Spleen (tissue), 11 donors: Measurements from ENCODE around the gene WARS2. TPM values are rescaled to one million over a fixed set of nuclear protein-coding genes. Genes with fewer than 3 reads are reported as not detected.
A peak's percentile ranks its signal among the peaks of the same experiment; 100 is the strongest.

Experiments
- DNase-seq: peaks from one replicate; pipeline ENCODE4 v3.0.0-alpha.2; 2020
- H3K27ac ChIP-seq, 8 donors: fragments of 200-600 bp; sonication (generic) in 7 of 8; 1 replicate in 4 of 8; 2 replicates in 4 of 8; pipeline versions ENCODE4 v1.5.0 to v1.8.0; 2016 to 2021; ENCODE audit warnings: inconsistent platforms in 4 of 8, mild to moderate bottlenecking in 4 of 8, moderate library complexity in 1 of 8
- H3K27me3 ChIP-seq, 7 donors: fragments of 200-600 bp; sonication (generic) in 6 of 7; replicated peaks in 1 of 7; 1 replicate in 4 of 7; 2 replicates in 3 of 7; pipeline versions ENCODE4 v1.5.0 to v1.8.0; 2016 to 2021; ENCODE audit warnings: inconsistent platforms in 3 of 7, mild to moderate bottlenecking in 1 of 7
- H3K36me3 ChIP-seq, 6 donors: fragments of 200-600 bp; sonication (generic) in 5 of 6; 1 replicate in 4 of 6; 2 replicates in 2 of 6; pipeline versions ENCODE4 v1.5.0 to v1.8.0; 2016 to 2021; ENCODE audit warnings: inconsistent platforms in 2 of 6
- H3K4me1 ChIP-seq, 6 donors: fragments of 200-600 bp; sonication (generic) in 5 of 6; 1 replicate in 3 of 6; 2 replicates in 3 of 6; pipeline versions ENCODE4 v1.5.0 to v1.8.0; 2016 to 2021; ENCODE audit warnings: inconsistent platforms in 3 of 6
- H3K4me3 ChIP-seq, 8 donors: fragments of 200-600 bp; sonication (generic) in 7 of 8; 1 replicate in 4 of 8; 2 replicates in 4 of 8; pipeline versions ENCODE4 v1.5.0 to v1.8.0; 2016 to 2021; ENCODE audit warnings: inconsistent platforms in 4 of 8, mild to moderate bottlenecking in 4 of 8, moderate library complexity in 2 of 8
- H3K9me3 ChIP-seq, 8 donors: fragments of 200-600 bp; sonication (generic) in 7 of 8; 1 replicate in 4 of 8; 2 replicates in 4 of 8; pipeline versions ENCODE4 v1.5.0 to v1.8.0; 2016 to 2021; ENCODE audit warnings: inconsistent platforms in 4 of 8
- POLR2A ChIP-seq, 3 donors: fragments of 450-650 bp; IDR thresholded peaks; one replicate each; pipeline ENCODE4 v1.5.1; 2017; ENCODE audit warnings: antibody characterized with exemption in 3 of 3, mild to moderate bottlenecking in 1 of 3
- POLR2AphosphoS5 ChIP-seq, 3 donors: sonication (generic); formaldehyde crosslinking; IDR thresholded peaks; one replicate each; pipeline ENCODE4 v1.5.1; 2017; ENCODE audit warnings: antibody characterized with exemption in 3 of 3
- WGBS, 5 donors: extraction: QIAGEN DNeasy Blood & Tissue Kit in 3 of 5; methylation state at CpG; one replicate each; pipeline versions ENCODE4 v1.1.5 to v1.1.7; 2013 to 2018; 5-methylcytosine and 5-hydroxymethylcytosine counted together
- intact Hi-C: fragments of 100-400 bp; cut with DNase I; formaldehyde crosslinking; loops from one replicate; pipeline ENCODE4 v1.15.0; 2023; ENCODE audit warnings: low total_unique reads
- polyA plus RNA-seq, 3 donors: library from polyadenylated mRNA; stranded (reverse); fragments of 200-250 nt; gene quantifications; one replicate each; pipeline ENCODE4 v1.2.1, GENCODE V29; 2013
- total RNA-seq, 7 donors: library from RNA; depleted of rRNA in 3 of 7; stranded (reverse); fragments of >200 nt in 3 of 7; fragmentation: NEBNext Ultra II Directional in 4 of 7; extraction: Animal tissue kit (Norgen Biotek cat#: 25700) in 4 of 7; gene quantifications; one replicate each; pipeline versions ENCODE4 v1.1.0 to v1.2.1, GENCODE V29; 2016 to 2021
- TF ChIP-seq, protein P1 (sequence below), 11 experiments: fragments of 200-600 bp in 7 of 11; fragments of 450-650 bp in 4 of 11; sonication (generic) in 4 of 11; IDR thresholded peaks in 8 of 11; conservative IDR thresholded peaks in 3 of 11; 1 replicate in 7 of 11; 2 replicates in 4 of 11; pipeline versions ENCODE4 v1.4.0 to v1.8.0; 2016 to 2021; ENCODE audit warnings: antibody characterized with exemption in 11 of 11, inconsistent platforms in 4 of 11, mild to moderate bottlenecking in 1 of 11
- donor health status: healthy with polysubstance abuse.
- donor health status: DM: no; HTN: no; CAD: no; lungs with moderate emphysema.
- donor health status: DM: no; HTN: no; CAD: no.
- donor health status: Bipolar disorder and iron deficiency.
- donor health status: healthy.
- donor health status: DM: no; HTN: no; CAD: no.
- donor health status: DM: yes; HTN: yes; CAD: no.

Gene WARS2
- total and polyA plus RNA-seq, 10 donors, result 2.9 to 13.0 (median 8.5) TPM

DNA sequence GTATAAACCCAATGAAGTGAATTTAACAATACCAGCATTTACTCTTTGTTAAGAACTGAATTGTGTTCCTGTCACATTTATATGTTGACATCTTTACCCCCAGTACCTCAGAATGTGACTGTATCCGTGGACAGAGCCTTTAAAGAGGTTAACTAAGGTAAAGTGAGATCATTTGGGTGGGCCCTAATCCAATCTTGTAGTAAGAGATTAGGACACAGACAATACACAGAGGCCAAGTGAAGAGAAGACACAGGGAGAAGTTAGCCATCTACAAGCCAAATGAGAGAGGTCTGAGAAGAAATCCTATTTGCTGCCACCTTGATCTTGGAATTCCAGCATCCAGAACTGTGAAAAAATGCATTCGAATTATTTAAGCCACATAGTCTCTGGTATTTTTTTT is 22.9 kb upstream of the WARS2 start:
- H3K27me3 ChIP-seq, result no peaks in the 10 kb centered on the region
- no peak for DNase-seq
- WGBS, 5 donors, result 86 to 92% (median 90%) methylated on average over 2 of the region's 2 CpGs
- intact Hi-C loops, result no loop called here
- no peak for TF ChIP-seq POLR2A (IDR thresholded peaks at IDR 0.05)
- TF ChIP-seq POLR2AphosphoS5 (IDR thresholded peaks at IDR 0.05), result no peak
- TF ChIP-seq, protein P1, sequence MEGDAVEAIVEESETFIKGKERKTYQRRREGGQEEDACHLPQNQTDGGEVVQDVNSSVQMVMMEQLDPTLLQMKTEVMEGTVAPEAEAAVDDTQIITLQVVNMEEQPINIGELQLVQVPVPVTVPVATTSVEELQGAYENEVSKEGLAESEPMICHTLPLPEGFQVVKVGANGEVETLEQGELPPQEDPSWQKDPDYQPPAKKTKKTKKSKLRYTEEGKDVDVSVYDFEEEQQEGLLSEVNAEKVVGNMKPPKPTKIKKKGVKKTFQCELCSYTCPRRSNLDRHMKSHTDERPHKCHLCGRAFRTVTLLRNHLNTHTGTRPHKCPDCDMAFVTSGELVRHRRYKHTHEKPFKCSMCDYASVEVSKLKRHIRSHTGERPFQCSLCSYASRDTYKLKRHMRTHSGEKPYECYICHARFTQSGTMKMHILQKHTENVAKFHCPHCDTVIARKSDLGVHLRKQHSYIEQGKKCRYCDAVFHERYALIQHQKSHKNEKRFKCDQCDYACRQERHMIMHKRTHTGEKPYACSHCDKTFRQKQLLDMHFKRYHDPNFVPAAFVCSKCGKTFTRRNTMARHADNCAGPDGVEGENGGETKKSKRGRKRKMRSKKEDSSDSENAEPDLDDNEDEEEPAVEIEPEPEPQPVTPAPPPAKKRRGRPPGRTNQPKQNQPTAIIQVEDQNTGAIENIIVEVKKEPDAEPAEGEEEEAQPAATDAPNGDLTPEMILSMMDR (IDR thresholded peaks at IDR 0.05 in 8 of 11, conservative IDR thresholded peaks at IDR 0.05 in 3 of 11), result no peak
- no peak overlapping the region for H3K4me3 ChIP-seq
- H3K36me3 ChIP-seq, result peaks cover 0 to 82% (median 22%) of the 10 kb centered on the region in 6 donors
- H3K27ac ChIP-seq, result no peak overlapping the region
- no peaks in the 10 kb centered on the region for H3K4me1 ChIP-seq
- no peaks in the 10 kb centered on the region for H3K9me3 ChIP-seq

DNA sequence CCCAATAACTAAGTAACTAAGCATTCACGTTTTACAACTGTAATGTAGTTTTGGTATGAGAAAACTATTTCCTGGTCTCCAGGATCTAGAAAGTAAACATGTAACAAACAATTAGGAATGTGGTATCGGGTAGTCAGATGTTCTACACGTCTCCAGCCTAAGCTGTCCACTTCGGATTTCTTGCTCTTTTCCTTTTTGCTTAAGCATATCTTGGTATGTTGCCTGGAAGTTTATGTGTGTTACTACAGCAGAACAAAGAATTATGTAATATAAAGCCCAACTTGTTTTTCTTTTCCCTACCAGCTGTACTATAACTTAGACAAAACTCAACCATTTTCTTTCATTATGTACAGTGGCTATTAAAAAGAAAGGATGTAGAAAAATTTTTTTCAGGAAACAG is 20.4 kb upstream of the WARS2 start:
- no peaks in the 10 kb centered on the region for H3K27me3 ChIP-seq
- peak overlapping the region in 4 of 8 donors; percentile 7 to 21 (median 15) for H3K27ac ChIP-seq
- H3K36me3 ChIP-seq, result peaks cover 0 to 83% (median 32%) of the 10 kb centered on the region in 6 donors
- intact Hi-C loops, result no loop called here
- no peak overlapping the region for H3K4me3 ChIP-seq
- WGBS, 5 donors, result 72 to 75% (median 75%) methylated on average over 4 of the region's 4 CpGs
- TF ChIP-seq POLR2AphosphoS5 (IDR thresholded peaks at IDR 0.05), result no peak
- no peak for TF ChIP-seq POLR2A (IDR thresholded peaks at IDR 0.05)
- TF ChIP-seq, protein P1 (IDR thresholded peaks at IDR 0.05 in 8 of 11, conservative IDR thresholded peaks at IDR 0.05 in 3 of 11), result no peak
- no peaks in the 10 kb centered on the region for H3K9me3 ChIP-seq
- no peaks in the 10 kb centered on the region for H3K4me1 ChIP-seq
- no peak for DNase-seq

DNA sequence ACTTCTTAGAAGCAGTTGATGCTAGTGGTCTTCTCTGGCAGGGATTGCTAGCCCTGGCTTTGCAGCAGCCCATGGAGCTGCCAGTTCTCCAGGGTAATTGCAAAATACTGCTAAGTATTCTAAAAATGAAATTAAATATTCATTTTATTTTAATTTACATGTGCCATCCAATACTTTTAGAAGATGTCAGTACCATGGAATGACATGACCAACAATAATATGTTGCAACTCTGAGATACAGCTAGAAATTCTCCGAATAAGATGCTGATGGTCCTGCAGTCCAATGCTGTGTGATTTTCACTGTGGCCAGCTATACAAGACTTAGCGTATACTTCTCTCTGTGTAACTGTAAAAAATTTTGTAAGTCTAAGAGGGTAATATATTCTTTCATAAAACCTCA is 20.0 kb upstream of the WARS2 start:
- H3K36me3 ChIP-seq, result peaks cover 0 to 83% (median 32%) of the 10 kb centered on the region in 6 donors
- H3K9me3 ChIP-seq, result no peaks in the 10 kb centered on the region
- intact Hi-C loops, result no loop called here
- no peak overlapping the region for H3K4me3 ChIP-seq
- peak overlapping the region in 4 of 8 donors; percentile 7 to 21 (median 15) for H3K27ac ChIP-seq
- no peak for DNase-seq
- WGBS, 5 donors, result 81 to 95% (median 91%) methylated on average over 2 of the region's 2 CpGs
- H3K4me1 ChIP-seq, result no peaks in the 10 kb centered on the region
- no peaks in the 10 kb centered on the region for H3K27me3 ChIP-seq
- TF ChIP-seq POLR2AphosphoS5 (IDR thresholded peaks at IDR 0.05), result no peak
- TF ChIP-seq, protein P1 (IDR thresholded peaks at IDR 0.05 in 8 of 11, conservative IDR thresholded peaks at IDR 0.05 in 3 of 11), result no peak
- TF ChIP-seq POLR2A (IDR thresholded peaks at IDR 0.05), result no peak

DNA sequence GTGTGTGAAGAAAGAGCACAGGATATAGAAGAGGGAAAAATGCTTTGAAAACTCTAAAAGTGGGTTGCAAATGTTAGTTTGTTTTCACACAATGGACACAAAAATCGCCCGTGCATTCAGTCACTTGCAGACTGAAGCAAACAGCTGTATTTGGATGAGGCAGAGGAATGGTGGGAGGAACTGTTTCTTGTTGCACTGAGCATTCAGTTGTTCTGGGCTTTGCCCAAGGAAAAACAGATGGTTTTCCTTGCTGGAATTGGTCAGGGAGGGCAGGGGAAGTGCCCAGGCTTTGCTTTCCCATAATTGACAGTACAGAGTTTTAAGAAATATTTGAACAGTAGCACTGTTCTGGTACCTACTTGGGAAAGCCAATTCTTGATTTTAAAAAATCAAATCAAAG is 19.5 kb upstream of the WARS2 start:
- peak overlapping the region in 3 of 8 donors; percentile 7 to 21 (median 20) for H3K27ac ChIP-seq
- H3K4me3 ChIP-seq, result no peak overlapping the region
- WGBS, 5 donors, result 73 to 93% (median 90%) methylated on average over 2 of the region's 2 CpGs
- no peak for DNase-seq
- no peaks in the 10 kb centered on the region for H3K27me3 ChIP-seq
- H3K36me3 ChIP-seq, result peaks cover 0 to 87% (median 32%) of the 10 kb centered on the region in 6 donors
- no peaks in the 10 kb centered on the region for H3K9me3 ChIP-seq
- H3K4me1 ChIP-seq, result no peaks in the 10 kb centered on the region
- intact Hi-C loops, result no loop called here
- TF ChIP-seq, protein P1 (IDR thresholded peaks at IDR 0.05 in 8 of 11, conservative IDR thresholded peaks at IDR 0.05 in 3 of 11), result no peak
- TF ChIP-seq POLR2AphosphoS5 (IDR thresholded peaks at IDR 0.05) (no peak), POLR2A (IDR thresholded peaks at IDR 0.05) (no peak)
